Amygdala (tissue), 56 donors: Measurements from ENCODE around the gene OR9I1.

Experiments
- DNase-seq, 56 donors: peaks; one replicate each; lab custom pipeline; 2025; lab: John Stamatoyannopoulos, UW

Gene OR9I1, protein sequence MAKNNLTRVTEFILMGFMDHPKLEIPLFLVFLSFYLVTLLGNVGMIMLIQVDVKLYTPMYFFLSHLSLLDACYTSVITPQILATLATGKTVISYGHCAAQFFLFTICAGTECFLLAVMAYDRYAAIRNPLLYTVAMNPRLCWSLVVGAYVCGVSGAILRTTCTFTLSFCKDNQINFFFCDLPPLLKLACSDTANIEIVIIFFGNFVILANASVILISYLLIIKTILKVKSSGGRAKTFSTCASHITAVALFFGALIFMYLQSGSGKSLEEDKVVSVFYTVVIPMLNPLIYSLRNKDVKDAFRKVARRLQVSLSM

DNA sequence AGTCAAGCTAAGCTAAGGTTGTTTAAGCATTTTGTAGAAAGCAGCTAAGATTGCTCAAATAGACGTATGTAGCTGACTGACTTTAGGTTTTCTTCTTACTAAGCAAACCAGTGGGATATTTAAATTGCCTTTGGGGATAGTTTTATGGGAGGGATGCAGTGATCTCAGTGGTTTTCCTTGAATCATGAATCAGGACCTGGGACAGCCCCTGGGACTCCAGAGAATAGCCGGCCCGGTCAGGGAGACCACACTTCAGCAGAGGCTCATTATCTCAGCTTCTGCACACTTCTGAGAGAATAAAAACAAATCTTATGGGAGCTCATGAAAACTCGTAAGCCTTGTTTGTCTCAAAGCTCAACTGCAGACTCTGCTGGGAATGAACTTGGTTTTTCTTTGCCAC, at the start of gene OR9I1:
Gene OR9I1, minus strand, starts transcription at position 62 of the 400 bp plus-strand sequence. CDS start 6,086 bp downstream, outside the sequence.
- DNase-seq: no peak

DNA sequence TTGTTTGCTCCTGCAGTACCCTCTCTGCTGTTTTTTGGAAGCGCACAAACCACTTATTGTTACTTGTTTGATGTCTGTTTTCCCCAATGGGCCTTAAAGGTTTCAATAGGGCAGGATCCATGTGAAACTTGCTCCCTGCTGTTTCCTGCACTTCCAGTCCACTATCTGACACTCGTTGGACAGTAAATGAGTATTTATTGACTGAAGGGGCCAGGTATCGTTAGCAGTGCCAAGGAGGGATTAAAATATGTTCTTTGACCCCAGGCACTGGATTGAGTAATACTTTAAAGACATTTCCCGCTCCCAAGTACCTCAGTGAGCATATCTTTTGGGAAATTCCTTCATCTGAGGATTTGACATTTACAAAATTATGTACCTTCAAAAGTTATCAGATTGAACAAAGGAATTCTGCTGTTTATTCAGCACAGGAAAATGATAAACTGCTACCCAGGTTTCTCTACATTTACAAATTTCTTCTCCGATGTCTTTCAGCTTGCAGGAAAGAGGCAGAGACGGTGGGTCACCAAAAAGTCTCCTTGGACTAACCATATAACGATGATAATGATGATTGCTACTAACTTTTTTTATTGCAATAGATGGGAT, 40.3 kb upstream of the OR9I1 start:
- no peak for DNase-seq

GRCh38 chr11:58164990-58165389, 39.7 kb upstream of the OR9I1 start:
- no peak for DNase-seq

DNA sequence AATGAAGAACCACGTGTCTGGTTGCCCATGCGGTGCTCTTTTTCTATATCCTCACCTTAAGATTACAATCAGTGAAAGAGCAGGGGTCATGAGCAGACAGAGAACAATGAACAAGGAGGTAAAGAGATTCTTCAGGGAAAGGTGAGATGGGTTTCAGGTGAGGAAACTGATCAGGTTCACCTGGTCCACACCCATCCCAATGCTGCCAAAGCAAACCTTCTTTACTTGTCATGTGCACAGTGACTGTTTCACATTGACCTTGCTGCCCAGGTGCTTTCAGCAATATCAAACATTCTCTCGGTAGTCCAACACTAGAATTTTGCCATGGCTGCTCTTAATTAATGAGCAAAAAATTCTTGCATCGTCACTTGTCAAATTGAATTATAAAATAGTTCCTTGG, 39.1 kb upstream of the OR9I1 start:
- no peak for DNase-seq

DNA sequence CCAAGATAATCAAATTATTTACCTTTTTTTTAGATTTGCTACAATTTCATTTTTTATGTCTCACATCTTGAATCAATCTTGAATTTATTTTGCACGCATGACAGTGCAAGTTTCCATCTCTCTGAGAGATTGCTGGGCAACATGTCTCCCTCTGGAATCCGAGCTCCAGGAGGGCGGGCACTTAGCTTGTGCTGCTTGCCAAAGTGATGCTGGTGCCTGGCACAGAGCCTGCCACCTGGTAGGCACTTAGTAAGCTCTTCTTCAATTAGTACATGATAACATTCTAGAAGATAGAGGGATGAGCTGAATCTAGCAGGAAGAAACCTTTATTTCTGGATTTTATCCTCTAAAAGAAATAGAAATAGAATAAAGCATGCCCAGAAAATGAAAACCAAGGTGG, 27.5 kb upstream of the OR9I1 start:
- DNase-seq: peak in 1 of 56 donors; percentile 3

- DNase-seq: peak in 7 of 56 donors; percentile 3 to 24 (median 10)
These were observed 17.4 kb upstream of the OR9I1 start for GRCh38 chr11:58142761-58143160.

DNA sequence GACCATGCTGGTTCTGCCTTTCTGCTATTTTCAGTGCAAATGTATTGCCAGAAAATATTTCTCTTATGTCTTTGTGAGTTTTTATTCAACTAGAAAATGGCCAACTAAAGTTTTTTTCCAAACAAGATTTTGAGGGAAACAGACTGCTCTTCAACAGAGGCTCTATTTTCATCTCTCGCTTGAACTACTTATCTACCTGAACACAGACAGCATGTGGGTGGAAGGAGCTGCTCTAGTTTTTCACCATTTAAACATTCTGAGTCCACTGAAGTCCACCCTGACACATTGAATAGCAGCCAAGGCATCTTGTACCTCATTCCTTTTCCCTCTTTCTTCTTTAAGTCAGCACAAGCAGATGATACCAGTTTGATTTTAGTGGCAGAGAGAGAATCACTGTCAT, 9.8 kb upstream of the OR9I1 start:
- DNase-seq: no peak

DNA sequence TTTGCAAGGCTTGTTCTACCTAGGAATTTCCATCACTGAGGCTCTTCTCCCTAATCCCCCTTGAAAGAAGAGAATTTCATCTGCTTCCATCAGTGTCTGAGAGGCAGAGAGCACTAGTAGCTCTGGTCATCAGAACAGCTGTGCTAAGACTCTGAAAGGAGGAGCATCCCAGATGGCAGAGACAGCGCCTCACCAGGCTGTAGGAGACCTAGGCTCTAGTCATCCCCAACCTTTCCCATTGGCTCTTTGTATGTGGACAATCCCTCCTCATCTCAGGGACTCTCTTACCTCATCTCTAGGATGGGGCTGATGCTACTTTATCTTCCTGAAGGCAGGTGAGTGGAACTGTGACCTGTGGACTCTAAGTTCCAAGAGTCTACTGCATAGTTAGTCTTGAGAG, 8.8 kb upstream of the OR9I1 start:
- no peak for DNase-seq

DNA sequence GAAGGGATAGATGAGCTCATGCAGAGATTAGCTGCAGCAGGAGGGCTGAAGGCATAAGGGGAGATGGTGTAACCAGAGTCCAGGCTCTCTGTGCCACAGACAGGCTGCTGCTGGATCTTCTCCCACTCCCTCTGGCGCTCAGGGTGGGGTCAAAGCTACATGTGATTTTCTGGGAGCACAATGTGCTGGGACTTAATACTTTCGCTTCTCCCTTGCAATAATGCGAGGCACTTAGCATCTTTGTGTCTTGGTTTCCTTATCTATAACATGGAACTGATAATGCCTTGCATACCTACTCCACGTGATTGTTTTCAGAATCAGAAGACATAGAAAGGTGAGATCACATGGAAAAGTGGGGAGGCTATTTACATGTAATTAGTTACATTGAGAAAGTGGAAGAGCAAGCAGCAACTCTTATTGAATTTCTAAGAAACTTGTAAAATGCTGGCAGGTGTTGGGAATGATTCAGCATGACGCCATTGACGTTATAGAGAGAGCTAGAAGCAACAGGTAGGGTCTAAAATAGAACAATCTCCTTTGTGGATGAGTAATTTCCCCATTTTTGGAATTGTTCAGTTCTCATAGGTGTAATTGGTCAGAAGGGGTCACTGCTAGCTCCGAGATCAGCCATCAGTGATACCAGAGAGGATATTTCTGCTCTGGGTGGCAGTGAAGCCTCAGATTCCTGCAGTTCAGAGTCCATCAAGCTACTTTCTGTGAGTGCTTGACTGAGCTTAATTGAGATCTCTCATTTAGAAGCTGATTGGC, 8.2 kb upstream of the OR9I1 start:
- no peak for DNase-seq

- peak in 10 of 56 donors; percentile 1 to 26 (median 6) for DNase-seq
These were observed 2.0 kb upstream of the OR9I1 start for GRCh38 chr11:58127350-58127749.

DNA sequence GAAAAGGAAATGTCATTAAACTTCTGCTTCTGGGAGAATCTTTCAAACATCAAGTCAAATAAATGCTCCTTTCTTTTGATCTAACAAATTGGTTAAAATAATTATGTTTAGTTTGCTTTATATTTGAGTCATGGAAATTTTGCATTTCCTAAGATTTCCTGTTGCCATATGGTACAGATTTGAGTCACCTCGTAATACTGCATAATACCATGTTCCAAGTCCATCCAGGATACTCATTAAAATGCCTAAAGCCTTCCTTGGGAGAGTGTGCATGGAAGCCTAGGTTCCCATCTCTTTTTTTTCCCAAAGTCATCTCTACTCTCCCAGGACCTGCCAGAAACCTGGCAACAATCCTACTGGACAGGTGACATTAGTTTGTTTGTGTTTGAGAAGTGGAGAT, 4.2 kb downstream of the OR9I1 start:
- DNase-seq: no peak

DNA sequence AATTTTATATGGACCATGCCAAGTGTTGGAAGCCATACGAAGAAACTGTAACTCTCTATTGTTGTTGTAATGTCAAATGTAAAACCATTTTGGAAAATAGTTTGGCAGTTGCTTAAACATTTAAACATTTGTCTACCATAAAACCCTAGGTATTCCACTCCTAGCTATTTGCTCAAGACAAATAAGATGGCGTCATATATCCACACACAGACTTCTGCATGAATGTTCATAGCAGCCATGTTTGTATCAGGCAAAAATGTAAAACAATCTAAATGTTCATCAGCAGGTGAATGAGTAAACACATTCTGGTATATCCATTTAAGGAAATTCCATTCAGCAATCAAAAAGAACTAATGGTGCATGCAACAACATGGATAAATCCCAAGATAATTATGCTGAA, 27.9 kb downstream of the OR9I1 start:
- DNase-seq: no peak

DNA sequence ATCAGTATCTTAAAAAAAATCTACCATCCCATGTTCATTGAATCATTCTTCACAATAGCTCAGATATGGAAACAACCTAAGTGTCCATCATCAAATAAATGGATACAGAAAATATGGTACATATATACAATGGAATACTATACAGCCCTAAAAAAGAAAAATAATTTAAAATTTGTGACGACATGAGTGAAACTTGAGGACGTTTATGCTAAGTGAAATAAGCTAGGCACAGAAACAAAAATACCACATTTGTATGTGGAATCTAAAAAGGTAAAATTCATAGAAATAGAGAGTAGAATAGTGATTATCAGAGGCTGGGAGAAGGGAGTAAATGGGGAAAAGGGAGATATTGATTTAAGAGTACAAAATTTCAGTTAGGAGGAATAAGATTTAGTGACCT, 38.8 kb downstream of the OR9I1 start:
- DNase-seq: no peak

- no peak for DNase-seq
These were observed 49.5 kb downstream of the OR9I1 start for GRCh38 chr11:58075781-58076180.

DNA sequence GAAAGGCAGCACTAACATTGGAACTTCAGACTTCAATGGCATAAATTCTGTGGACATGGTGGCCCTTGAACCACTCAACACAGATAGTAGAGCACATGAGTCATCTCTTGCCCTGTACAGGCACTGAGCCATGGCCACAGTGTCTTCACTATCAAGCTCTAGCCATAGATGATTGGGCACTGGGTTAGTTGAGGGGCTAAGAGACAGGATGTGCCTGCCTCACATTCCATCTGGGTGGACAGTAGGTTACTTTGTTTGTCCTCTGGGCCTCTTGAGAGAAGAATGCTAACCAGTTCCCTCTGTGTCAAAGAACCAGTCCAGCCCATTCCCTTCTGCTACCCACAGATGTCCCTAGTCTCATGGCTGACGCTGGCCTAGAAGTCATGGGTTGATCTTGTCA, 54.7 kb downstream of the OR9I1 start:
- no peak for DNase-seq

- no peak for DNase-seq
These were observed 56.7 kb downstream of the OR9I1 start for GRCh38 chr11:58068655-58069054.

DNA sequence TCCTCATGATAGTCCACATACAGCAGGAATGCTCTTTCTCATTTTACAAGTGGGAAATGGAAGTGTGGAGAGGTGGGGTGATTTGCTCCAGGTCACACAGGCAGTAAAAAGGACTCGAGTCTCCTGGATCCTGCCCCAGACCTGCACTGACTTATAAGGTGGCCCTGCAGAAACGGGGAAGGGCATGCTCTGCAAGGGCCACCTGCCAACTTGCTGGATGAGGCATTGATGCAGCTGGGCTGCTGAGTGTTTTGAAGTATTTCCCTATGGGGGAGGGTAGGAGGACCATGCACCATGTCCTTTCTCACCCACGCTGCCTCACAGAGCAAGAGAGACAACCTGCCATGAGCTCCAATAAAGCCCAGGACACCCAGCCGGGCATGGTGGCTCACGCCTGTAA, 57.6 kb downstream of the OR9I1 start:
- DNase-seq: no peak
